CD4-positive, alpha-beta T cell treated with Interleukin-17A for 4 hours (primary cell): Measurements from ENCODE around the gene CHCHD6.

ENCODE experiments used
- DNase-seq: peaks from one replicate; pipeline ENCODE4 v3.0.0-alpha.2; 2020; ENCODE audit warnings: mixed read lengths

The CHCHD6 gene

DNA sequence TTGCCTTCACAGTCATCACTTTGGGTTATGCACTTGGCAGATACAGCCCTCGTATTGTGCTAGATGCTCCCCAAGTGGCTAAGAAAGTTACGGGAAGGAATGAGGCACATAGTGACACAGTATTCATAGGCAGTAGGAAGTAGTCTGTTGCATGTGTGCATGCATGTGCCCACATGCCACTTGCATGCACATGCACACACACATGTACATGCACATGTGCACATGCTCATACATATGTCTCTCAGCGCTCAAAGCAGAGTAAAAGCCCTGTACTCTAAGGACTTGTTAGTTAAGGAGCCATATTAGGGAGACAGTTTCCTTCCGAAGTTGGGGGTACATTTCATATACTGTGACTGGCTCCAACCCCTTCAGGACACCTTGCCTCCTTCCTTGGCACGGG lies 128.9 kb downstream of the CHCHD6 start:
- DNase-seq: no peak

DNA sequence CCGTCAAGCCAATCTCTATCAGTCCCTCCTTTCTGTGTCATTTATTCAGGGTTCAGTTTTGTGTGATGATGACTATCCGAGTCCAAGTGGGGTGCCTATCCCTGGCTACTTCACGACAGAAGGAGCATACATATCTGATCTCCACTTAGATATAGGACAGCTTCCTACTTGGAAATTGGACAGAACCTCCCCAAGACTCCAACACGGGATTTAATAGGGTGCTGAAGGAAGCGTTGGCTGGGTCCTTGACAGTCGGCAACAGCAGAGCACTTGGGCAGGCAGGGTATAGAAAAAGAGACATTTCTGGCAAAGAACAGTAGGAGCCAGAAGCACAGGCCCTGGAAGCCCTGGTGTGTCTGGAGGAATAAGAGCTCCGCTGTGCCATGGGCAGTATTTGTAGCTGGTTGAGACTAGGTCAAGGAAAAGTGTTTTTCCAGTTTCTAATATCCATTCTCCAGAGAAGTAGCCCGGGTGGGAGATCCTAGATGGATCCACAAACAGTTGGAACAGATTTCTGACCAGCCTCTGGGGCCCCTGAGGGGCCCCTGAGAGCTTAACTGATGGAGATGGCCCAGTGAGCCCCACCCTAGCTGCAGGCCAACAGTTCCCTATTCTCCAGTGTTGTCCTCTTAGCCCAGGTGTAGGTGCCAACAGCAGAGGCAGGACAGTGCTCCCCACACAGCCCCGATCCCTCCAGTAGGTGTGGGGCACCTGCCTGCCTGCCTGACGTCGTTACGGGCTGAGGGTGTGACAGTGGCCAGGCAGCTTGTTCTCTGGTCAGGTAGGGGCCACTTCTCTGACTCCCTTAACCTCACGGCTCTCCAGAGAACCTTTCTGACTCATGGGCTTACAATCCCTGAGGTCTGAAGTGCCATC lies 130.8 kb downstream of the CHCHD6 start:
- DNase-seq: no peak

DNA sequence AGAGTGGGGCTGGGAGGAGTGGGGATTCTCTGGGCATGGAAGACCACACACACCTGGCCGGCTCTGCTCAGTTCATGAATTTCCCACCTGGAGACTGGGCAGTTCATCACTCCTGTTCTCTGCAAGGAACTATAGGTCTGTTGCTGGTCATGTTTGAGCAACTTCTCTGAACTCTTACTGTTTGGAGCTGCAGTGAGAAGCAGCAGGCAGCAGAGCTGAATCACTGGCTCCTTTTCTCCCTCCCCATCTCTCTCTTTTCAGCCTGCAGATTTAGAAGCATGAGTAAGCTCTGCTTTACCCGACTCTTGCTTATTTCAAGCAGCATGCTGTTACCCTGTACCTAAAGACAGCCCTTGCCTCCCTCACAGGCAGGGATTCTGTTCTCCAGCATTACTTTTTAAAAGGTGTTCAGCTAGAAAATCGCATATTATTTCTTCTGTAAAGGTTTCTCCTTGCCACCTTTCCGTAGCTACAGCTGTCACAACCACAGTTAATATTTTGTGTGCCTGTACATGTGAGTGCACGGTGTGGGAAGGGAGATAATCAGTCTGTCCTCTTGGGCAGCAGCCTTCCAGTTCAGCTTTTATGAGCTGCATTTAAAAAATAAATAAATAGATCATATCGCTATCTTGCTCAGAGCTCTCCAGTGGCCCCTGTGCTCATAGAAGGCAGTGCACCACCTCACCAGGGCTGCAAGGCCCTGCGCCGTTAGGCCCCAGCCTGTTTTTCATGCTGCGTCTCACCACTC lies 131.6 kb downstream of the CHCHD6 start:
- no peak for DNase-seq

DNA sequence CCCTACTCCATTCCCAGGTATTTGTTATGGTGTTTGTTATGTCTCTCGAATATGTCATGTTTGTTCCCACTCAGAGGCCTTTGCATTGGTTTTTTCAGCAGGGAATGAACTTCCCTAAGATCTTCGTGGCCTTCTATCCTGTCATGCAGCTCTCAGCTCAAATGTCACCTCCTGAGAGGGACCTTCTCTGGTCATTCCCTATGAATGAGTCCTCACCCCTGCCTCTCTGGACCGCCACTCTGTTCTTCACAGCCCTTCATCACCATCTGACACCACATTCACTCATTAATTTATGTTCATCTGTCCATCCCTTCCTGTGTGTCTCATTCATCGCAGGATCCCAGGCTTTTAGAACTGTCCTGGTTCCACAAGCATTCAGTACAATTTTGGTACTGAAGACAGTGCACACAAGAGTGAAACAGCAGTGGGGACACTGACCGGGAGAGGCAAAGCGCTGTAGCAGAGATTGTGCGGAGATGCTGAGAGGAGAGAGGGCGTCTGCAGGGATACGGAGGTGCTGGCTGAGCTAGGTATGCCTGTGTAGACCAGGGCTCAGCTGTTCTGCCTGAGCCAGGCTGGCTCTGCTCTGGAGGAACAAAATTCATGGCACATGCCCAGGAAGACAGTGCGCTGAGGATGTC lies 132.3 kb downstream of the CHCHD6 start:
- DNase-seq: no peak

DNA sequence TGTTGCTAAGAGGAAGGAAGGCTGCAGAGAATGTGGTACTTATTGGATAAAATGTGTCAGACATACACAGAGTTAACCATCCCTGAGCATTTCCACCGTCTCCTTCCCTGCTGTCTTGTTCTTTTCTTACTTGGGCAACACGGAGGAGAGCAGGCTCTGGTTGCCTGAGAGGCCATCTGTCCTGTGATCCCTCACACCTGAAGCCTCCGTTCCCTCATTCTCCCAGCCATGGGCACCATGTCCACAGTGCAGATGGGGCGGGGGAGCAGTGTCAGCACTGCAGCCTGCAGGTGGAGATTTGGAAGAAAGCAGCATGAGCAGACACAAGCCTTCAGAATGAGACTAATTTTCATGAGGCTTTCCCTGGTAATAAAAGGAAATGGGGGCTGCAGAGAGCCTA lies 133.7 kb downstream of the CHCHD6 start:
- no peak for DNase-seq

DNA sequence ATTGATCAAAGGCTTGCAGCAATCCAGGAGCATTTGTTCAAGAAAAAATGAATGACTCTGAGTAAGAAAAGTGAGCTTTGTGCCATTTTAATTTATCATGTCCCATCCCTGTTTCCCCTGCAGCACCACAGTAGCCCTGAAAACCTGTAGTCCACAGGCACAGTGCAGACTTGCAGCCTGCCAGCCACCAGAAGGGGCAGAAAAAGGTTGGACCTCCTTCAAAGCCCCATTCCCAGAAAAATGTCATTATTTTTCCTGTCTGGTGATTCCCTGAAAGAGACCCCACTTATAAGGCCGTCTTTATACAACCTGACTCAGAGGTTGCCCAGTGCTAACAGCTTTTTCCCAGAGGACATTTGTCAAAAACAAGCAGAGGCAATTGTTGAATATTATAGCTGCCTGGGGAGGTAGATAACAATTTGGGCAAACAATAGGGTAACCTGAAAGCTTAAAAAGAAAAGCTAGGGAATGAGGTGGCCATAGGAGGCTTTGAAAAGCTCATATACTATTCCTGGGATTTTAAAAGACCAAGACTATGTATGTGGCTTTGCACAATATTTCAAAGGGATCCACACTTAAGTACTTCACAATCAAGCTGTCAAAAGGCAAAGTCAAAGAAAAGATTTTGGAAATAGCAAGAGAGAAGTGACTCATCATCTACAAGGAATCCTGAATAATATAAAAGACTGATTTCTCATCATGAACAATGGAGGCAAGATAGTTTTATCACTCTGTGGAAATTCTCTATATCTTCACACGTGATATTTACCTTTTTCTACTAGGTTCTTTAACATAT lies 142.1 kb downstream of the CHCHD6 start:
- no peak for DNase-seq

DNA sequence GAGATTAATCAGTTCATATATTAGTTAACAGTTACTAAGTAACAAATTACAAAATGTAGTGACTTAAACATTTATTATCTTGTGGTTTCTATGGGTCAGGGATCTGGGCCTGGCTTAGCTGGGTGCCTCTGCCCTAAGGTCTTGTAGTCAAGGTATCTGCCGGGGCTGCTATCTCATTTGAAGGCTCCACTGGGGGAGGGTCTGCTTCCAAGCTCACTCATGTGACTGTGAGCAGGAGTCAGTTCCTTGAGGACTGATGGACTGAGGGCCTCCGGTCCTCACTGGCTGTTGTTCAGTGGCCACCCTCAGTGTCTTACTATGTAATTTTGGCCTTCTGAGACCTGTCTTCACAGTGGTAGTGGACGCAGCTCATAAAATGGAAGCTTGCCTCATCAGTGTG lies 143.0 kb downstream of the CHCHD6 start:
- no peak for DNase-seq

DNA sequence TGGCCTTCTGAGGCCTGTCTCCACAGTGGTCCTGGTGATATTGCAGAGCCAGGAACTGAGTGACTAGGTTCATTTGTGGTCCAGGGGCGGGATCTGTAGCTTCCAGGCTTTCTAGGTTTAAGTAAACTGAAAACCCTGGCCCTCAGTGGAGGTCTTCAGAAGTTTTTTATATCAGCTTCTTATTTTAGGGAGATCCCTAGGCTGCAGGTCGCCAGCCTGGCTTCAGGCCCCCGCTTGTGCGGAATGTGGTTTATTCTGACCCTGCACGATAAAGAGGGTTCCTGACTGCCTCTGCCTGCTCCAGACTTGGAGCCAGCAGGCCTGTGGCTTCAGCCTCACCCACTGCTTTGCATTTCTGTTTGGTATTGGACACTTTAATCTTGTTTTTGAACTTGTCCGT lies 145.0 kb downstream of the CHCHD6 start:
- DNase-seq: no peak

DNA sequence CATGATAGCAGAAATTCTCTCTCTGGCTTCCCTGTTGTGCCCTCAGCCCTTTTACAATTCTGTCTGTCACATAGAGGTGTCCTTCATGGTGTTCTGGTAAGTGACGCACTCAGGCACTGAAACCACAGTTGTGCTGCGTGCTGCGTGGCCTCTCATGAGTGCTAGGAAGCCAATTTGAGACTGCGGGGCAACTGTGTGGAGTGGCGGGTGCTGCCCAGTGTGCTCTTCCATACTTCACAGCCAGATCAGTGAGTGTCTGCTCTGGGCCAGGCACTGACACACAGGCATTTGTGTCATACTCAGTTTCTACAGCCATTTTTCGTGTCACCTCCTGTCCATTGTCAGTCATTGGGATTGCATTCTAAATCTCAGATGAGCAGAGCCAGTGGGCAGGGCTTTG lies 145.7 kb downstream of the CHCHD6 start:
- no peak for DNase-seq

DNA sequence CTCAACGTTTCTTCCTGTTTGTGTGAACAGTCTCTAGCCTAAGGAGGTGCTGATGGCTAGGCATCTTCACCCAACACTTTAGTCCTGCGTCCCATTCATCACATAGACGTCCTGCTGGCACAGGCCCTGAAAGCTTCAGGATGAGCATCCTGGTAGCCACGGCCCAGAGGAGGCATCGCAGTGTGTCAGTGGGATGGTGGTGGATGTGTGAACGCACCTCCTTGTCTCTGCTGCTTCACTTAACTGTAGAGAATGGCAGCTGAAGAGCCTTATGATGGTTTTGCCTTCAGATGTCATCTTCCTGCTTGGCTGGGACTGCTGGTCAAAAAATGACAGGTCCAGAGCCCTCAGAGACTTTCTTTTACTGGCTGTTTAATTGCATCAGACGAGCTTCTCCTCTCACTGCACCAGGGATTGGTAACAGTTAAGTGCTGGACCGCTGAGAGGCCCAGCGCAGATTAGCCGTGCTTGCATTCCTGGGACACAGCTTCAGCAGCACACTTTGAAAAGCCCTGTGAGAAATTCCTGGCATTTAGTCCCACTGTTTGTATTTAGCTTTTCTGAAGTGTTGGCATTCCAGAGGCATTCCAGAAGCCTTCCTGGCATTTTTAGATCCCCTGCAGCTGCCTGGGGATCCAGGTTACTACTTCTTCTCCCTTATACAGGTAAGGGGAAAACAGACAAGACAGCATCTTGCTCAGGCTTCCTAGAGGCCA lies 146.5 kb downstream of the CHCHD6 start:
- no peak for DNase-seq

DNA sequence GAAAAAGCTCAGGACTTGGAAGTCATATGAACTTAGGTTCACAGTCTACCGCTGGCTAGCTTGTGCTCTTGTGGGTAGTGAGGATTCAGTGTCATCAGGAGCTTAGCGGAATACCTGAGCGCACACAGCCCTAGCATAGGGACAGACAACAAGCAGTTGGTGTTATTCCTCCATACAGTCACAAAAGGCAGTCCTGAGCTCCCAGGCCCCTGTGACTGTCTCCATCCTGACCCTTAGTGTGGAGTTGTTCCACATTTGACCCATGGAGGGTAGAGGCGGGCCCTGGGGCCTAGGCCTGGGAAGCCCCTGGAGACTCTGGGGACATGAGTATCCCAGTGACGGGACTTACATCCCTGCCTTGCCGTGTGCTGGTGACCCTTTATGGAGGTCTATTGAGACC lies 147.3 kb downstream of the CHCHD6 start:
- DNase-seq: no peak

DNA sequence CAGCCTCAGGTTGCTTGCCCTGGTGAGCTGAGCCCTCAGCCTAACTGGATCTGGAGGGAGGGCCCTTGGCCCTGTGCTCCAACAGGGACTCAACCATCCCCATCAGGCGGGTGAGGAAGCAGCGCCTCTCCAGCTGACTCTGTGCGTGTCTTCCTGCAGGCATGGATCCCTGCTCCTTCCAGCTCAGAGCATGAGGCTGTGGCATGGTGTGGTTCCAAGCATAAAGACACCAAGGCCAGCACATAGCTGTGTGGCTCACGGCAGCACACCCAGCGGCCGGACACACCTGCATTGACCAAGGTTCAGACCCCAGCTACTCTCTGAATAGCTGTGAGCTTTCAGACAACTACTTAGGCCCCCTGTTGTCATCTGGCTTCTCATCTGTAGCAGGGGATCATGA lies 147.9 kb downstream of the CHCHD6 start:
- DNase-seq: no peak

DNA sequence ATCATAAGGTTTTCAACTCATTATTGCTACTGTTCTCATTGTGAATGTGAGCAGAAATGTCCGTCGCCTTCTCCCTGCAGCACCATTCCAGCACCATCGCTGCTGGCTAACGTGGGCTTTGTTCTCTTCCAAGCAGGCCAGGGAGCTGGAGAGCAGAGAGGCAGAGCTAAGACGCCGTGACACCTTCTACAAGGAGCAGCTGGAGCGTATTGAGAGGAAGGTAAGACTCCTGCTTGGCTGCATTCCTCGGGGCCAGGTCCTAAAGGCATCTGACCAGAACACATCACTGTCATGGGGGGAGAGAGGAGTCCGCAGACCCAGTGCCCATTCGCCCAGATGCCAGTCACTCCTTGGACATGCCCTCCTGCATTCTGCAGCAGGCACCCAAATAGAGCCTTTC lies 148.5 kb downstream of the CHCHD6 start:
- no peak for DNase-seq

DNA sequence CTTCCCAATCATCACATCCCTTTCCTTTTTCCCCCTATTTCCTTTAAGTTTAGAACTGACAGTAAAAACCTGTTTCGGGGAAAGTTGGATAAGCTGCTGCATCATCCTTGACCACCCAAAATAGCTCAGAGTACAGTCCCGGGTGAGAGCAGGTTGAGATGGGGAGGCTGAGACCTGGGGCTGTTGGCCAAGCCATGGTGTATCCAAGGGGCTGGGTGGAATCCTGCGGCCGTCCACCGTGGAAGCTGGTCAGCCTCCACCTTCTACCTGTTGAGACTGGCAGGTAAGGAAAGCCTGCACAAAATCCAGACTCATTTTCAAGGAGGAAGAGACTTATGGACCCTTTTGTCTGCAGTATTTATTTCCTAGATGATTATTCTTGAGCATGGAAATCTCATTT lies 150.6 kb downstream of the CHCHD6 start:
- DNase-seq: no peak

DNA sequence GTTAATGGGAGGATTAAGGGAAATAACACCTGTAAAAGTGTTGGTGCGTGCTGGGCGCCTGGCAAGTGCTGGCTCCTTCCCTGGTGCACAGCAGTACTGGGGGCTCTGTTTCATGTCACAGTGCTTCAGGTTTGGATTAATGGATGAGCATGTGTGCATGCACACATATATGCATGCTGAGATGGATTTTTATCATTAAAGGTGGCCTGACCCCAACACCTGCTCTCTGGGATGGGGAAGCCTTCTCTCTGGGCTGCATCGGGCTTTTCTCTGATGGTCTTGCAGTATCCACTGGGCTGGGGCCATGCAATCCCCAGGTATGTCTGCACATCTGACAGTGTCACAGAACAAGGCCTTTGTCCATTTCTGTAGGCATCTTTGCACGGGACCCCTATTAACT lies 151.3 kb downstream of the CHCHD6 start:
- no peak for DNase-seq

DNA sequence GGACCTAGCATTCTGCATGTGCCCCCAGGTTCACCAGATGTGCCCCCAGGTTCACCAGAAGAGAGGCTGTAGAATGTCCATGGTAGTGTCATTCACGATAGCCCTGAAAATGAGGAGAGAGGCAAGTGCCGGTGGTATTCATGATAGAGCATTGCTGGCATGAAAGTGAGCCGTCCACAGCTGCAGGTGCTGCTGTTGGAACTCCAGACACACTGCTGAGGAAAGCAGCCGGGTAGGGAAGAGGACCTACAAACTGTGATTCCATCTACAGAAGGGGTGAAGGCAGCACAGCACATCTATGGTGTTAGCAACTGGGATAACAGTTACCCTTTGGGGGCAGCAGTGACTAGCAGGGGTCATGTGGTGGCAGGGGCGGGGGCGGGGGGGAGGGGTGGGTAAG lies 153.9 kb downstream of the CHCHD6 start:
- no peak for DNase-seq

DNA sequence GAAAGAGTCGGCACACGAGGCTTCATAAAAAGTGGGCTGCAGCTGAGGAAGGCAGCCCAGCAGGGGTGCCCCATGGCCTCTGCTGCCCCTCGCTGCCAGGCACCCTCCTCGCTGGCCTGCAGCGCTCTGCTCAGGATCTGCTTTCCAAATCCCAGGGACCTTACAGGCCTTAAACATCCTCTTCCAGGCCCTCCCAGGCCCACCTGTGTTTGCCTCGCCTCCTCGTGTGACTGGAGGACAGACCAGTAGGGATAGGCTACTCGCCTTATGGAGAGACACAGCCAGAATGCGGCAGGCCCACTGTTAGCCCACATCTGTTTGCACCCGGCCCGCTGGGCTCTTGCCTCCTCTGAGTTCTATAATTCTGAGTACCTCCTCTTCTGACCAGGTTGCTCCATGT lies 154.4 kb downstream of the CHCHD6 start:
- no peak for DNase-seq

DNA sequence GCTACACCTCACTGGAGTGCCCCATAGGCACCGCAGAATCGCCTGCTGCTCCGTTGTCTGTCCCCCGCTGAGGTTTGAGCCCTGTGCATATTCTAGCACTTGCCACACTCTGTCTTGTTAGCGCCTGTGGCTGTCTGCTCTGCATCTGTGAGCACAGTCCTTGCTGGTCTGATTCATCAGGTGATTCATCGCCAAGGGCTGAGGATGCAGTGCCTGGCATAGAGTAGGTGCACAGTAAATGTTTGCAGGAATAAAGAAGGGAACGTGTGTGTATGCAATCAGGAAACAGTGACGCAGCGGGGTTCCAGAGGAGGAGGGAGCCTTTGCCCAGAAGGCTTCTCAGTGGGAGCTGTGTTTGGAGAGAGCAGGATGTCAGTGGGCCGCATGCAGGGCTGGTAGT lies 154.8 kb downstream of the CHCHD6 start:
- DNase-seq: no peak

DNA sequence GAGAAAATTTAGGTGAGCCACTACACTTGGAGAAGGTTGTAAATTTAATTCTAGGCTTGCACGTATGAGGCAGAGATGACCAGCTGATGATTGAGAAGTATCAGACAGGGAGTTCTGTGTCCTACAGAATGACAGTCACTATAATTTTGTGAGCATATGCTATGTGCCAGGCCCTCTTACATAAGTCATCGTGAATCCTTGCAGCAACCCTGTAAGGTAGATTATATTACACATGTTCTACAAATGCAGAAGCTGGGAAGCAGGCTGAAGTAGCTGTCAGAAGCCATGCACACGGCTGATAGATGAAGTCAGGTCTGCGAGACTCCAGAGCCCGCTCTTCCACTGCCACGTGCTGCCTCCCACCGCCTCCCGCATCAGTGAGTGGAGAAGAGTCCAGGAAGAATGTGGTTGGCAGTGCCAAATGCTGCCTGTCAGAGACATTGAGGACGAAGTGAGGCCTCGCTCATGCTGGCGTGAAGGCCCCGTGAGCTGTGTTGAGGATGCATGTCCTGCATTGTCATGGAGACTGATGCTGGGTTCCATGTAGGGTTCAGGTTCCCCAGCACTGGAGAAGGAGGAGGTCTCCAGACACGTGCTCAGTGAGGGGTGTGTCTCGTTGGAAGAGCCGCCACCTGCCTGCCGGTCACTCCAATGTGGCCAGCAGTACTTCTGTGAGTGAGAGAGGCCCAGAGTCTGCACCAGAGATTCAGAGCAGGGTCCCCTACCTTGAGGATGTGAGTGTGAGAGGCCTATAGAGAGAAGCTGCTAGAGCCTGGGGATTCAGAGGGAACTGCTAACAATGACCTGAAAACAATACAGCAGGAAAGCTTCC lies 155.6 kb downstream of the CHCHD6 start:
- no peak for DNase-seq

DNA sequence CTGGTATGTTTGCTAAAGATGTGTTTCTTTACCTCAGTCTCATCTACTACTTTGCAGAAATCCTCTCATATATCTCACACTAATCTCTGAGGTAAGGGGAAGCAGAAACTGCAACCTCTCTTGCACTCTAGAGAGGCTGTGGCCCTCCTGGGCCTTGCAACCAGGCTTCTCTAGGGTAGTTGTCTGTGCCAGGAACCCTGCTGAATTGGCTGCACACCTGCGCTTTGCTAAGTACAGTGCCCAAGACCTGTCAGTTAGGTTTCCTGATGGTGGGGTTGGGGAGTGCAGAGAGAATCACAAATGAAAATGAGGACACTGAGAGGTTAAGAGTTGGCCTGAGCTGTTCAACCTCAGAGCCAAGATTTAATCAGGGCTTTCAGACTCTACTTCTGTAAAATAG lies 161.7 kb downstream of the CHCHD6 start:
- no peak for DNase-seq

DNA sequence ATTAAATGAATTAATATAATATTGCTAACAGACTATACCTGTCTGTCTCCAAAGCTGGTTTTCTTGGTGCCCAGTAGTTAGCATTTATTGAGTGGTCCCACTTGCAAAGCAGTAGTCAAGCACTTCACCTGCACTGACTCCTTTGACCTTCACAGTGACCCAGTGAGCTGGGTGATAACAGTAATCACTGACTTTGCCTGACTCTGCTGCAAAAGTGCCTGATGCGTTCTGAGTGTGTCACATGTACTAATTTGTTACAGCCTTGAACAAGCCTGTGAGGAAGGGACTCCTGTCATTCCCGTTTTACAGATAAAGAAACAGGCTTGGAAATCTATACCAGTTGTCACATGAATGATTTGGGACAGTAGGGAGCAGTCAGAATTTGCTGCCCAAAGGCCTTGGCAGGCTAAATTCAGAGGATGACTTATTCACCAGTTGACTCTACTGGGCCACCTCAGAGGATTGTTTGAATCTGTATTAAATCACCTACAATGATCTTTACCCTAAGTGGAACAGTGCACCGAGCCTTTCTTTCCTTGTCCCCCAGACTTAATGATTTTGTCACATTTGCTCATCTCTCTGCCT lies 162.2 kb downstream of the CHCHD6 start:
- no peak for DNase-seq
